Measurements from ENCODE around the gene ADAMTS2. TPM values are rescaled to one million over a fixed set of nuclear protein-coding genes. Genes with fewer than 3 reads are reported as not detected.

ADAMTS2 gene
- total and polyA plus RNA-seq, 2 of the 4 experiments (the other 2 are of a cell fraction), result 19.0 to 58.8 TPM

- Histone ChIP-seq H3K14ac (replicated peaks; ENCODE audit: low read depth, low read length) (peak overlapping the region; percentile 90), H3K4me3 (ENCODE audit: insufficient read depth, low read depth, low read length) (no peak overlapping the region), H4K5ac (ENCODE audit: low read depth, low read length) (peak overlapping the region; percentile 11), H2AFZ (replicated peaks; ENCODE audit: low read length, poor library complexity) (peak overlapping the region; percentile 38), H3K18ac (ENCODE audit: low read depth, low read length) (peak overlapping the region; percentile 84; the same call in 1 of the 2 replicates), H3K4me1 (ENCODE audit: control insufficient read depth, insufficient read depth, low read length) (peaks cover 46% of the 10 kb centered on the region), H3K27me3 (ENCODE audit: control insufficient read depth, insufficient read depth, low read length) (no peaks in the 10 kb centered on the region), H2BK120ac (ENCODE audit: low read depth, low read length) (peak overlapping the region; percentile 98), H2BK20ac (ENCODE audit: low read depth, low read length) (peak overlapping the region; percentile 92), H3K23ac (ENCODE audit: low read depth, low read length) (peak overlapping the region; percentile 90), H3K56ac (ENCODE audit: extremely low read depth, insufficient read depth, low read length) (no peak overlapping the region), H3K4ac (ENCODE audit: low read depth, low read length) (peak overlapping the region; percentile 99), H2BK5ac (ENCODE audit: low read depth, low read length, poor library complexity, severe bottlenecking) (peak overlapping the region; percentile 84), H3K27ac (ENCODE audit: insufficient read depth, low read length) (peak overlapping the region; percentile 96), H2AK9ac (replicated peaks; ENCODE audit: low read depth, low read length, poor library complexity) (peak overlapping the region; percentile 96), H4K20me1 (ENCODE audit: insufficient read depth, low read length) (no peaks in the 10 kb centered on the region; the same call in 1 of the 2 replicates), H3K36me3 (ENCODE audit: control insufficient read depth, insufficient read depth, low read length) (no peaks in the 10 kb centered on the region; the same call in 1 of the 2 replicates), H2AK5ac (ENCODE audit: low read depth, low read length) (peak overlapping the region; percentile 89), H3K79me1 (ENCODE audit: low read depth in 1 of 2, low read length in 2 of 2) (peaks cover 25 to 87% of the 10 kb centered on the region in 2 experiments), H3K4me2 (ENCODE audit: low read depth, low read length) (no peak overlapping the region), H4K8ac (ENCODE audit: low read depth in 2 of 2, low read length in 2 of 2) (peak overlapping the region; percentile 90 to 93), H3K9me3 (ENCODE audit: control insufficient read depth, insufficient read depth, low read length) (no peaks in the 10 kb centered on the region), H4K91ac (ENCODE audit: insufficient read depth, low read depth, low read length) (peak overlapping the region; percentile 99), H3K9me1 (ENCODE audit: insufficient read depth, low read length) (peaks cover 38% of the 10 kb centered on the region; the same call in 1 of the 2 replicates), H2BK15ac (ENCODE audit: low read depth, low read length) (peak overlapping the region; percentile 93), H3K9ac (ENCODE audit: low read depth, low read length) (peak overlapping the region; percentile 38)
- WGBS, 2 experiments (ENCODE audit: extremely low coverage in 2 of 2, insufficient read length in 1 of 2), result 100% methylated on average over 1 of the region's 13 CpGs; no CpG with 5 or more reads in 1 of the 2 experiments
- no TSS peak for BruUV-seq (replicated peaks)
- no peak for TF ChIP-seq RAD21 (IDR thresholded peaks at IDR 0.05; ENCODE audit: low read length)
- TF ChIP-seq POLR2A (IDR thresholded peaks at IDR 0.05; ENCODE audit: low read depth, low read length), result peak; percentile 2; the same call in 1 of the 2 replicates
- no peak for TF ChIP-seq CEBPB (IDR thresholded peaks at IDR 0.05; ENCODE audit: low read depth, low read length)
- POLR2A ChIA-PET (ENCODE audit: unreplicated experiment), result no interaction called here
- DNase-seq (no peak), ATAC-seq (ENCODE audit: low read depth) (no peak)
- in situ Hi-C loops (cut with MboI; ENCODE audit: low sequenced_read_pairs), result no loop called here
- intact Hi-C loops (cut with micrococcal nuclease), result no loop called here
- dilution Hi-C loops (cut with HindIII; ENCODE audit: low sequenced_read_pairs, unreplicated experiment), result no loop called here
- CTCF ChIA-PET, result no interaction called here
Observed at GRCh38 chr5:179264053-179264782, 81.0 kb downstream of the ADAMTS2 start.
